Tongue (tissue), 2 donors: ENCODE data around the gene PCDHA4. TPM values are rescaled to one million over a fixed set of nuclear protein-coding genes. Genes with fewer than 3 reads are reported as not detected.
"Not testable (repeated sequence)": the region's sequence is repeated elsewhere in the genome, so short reads cannot be mapped to it uniquely, and the experiment has no call there.

Source experiments
- DNase-seq: peaks from one replicate; pipeline ENCODE4 v3.0.0-alpha.2; 2015
- total RNA-seq: library from RNA; depleted of rRNA; stranded (reverse); fragments of >200 nt; gene quantifications from one replicate; pipeline ENCODE4 v1.2.3, GENCODE V29; 2014

Gene PCDHA4
- total RNA-seq, result 1.4 TPM

- peak; percentile 20 for DNase-seq
These were observed at the start of gene PCDHA4 for GRCh38 chr5:140806834-140807775. TSS of gene PCDHA4 (plus strand) at chr5:140807068.

DNA sequence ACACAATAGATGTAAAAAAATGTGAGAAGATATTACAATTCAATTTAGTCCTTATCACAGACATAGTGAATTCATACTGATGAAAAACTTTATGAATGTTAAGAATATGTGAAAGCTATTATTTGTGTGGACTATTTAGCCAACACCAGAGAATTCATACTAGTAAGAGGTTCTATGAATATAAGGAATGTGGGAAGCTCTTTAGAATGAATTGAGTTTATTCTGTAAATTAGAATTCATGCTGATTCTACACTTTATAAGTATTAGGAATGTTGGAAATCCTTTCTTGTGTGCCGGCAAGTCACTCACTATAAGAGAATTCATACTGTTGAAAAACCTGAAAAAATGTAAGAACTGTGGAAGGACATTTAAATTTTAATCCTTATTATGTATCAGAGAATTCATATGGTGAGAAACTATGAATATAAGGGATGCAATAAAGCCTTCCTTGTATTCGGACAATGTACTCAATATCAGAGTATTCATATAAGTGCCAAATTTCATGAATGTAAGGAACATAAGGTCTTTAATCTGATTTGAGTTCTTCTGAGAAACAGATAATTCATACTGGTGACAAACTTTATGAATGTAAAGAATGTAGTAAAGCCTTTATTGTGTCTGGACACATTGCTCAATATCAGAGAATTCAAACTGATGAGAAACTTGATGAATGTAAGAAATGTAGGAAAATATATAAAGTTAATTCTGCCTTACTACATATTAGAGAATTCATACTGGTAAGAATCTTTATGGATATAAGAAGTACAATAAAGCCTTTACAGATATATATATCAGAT lies 42.5 kb upstream of the PCDHA4 start:
- DNase-seq, result no peak

- DNase-seq, result no peak
These were observed 39.4 kb upstream of the PCDHA4 start for GRCh38 chr5:140767444-140767843.

- no peak for DNase-seq
These were observed 26.4 kb upstream of the PCDHA4 start for GRCh38 chr5:140780512-140780911.

DNA sequence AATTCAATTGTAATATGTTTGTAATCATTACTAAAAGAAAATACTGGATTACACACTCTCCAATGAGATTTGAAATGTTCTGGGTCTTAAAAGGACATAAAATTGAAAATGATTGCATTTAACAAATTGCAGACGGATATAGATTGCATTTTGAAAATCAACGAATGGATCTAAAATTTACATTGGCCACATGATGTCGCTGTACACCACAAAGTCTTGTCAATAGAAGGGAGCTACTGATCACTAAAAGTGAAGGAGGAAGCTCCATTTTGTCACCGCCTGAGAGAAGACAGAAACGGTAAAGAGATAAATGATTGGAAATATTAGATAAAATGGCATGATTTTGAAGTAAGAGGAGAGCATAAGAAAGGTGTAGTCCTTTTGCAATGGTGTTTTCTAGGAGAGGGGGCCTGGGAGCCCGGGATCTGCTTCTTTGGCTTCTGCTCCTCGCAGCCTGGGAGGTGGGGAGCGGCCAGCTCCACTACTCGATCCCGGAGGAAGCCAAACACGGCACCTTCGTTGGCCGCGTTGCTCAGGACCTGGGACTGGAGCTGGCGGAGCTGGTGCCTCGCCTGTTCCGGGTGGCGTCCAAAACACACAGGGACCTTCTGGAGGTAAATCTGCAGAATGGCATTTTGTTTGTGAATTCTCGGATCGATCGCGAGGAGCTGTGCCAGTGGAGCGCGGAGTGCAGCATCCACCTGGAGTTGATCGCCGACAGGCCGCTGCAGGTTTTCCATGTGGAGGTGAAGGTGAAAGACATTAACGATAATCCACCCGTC lies 20.8 kb upstream of the PCDHA4 start, which contains the start of gene PCDHA1:
TSS of gene PCDHA1 (plus strand) at position 236 of the 782 bp plus-strand sequence.
- DNase-seq, result no peak

GRCh38 chr5:140787422-140787821 lies 19.4 kb upstream of the PCDHA4 start:
- not testable (repeated sequence) for DNase-seq

GRCh38 chr5:140787849-140788504 lies 18.9 kb upstream of the PCDHA4 start:
- DNase-seq, result not testable (repeated sequence)

DNA sequence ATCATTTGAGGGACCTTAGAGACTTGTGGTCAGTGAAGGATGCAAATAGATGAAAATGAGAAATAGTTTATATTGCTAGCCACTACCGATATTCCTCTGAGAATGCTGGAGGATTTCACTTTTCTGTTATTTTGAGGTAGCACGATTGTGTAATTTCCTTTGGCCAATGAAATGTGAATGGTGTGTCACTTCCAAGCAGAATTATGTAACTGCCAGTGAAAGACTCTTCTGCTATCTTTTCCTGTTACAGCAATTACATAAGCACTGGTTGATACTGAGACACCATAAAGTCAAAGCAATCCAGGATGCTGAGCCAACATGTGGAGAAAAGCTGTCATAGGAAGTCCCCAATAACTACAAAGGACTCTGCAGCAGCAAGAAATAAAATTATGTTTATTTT lies 15.8 kb upstream of the PCDHA4 start:
- no peak for DNase-seq

DNA sequence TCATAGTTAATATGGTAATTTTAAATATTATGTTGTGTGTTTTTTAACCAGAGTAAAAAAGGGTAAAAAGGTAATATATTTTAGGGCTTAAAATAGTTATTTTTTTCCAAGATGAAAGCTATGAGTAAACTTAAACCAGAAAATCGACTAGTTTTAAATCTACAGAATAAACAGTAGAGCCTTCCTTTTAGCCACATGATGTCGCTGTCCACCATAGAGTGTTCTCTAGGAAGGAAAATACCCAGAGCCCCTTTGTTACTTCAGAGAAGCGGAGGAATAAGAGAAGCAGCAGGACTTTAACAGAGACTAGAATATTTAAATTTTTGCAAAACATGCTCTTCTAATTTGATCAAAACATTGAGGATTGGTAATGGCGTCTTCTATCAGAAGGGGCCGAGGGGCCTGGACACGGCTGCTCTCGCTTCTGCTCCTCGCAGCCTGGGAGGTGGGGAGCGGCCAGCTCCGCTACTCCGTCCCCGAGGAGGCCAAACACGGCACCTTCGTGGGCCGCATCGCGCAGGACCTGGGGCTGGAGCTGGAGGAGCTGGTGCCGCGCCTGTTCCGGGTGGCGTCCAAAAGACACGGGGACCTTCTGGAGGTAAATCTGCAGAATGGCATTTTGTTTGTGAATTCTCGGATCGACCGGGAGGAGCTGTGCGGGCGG lies 12.1 kb upstream of the PCDHA4 start, which contains the start of gene PCDHA2:
TSS of gene PCDHA2 (plus strand) at position 258 of the 664 bp plus-strand sequence.
- peak; percentile 1 for DNase-seq

GRCh38 chr5:140795259-140795641 lies 11.6 kb upstream of the PCDHA4 start:
- DNase-seq, result no peak

DNA sequence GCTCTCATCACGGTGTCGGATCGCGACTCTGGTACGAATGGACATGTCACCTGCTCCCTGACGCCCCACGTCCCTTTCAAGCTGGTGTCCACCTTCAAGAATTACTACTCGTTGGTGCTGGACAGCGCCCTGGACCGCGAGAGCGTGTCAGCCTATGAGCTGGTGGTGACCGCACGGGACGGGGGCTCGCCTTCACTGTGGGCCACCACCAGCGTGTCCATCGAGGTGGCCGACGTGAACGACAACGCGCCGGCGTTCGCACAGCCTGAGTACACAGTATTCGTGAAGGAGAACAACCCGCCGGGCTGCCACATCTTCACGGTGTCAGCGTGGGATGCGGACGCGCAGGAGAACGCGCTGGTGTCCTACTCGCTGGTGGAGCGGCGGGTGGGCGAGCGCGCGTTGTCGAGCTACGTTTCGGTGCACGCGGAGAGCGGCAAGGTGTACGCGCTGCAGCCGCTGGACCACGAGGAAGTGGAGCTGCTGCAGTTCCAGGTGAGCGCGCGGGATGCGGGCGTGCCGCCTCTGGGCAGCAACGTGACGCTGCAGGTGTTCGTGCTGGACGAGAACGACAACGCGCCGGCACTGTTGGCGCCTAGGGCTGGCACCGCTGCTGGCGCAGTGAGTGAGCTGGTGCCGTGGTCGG lies 10.7 kb upstream of the PCDHA4 start:
- DNase-seq, result not testable (repeated sequence)

GRCh38 chr5:140796718-140797095 lies 10.2 kb upstream of the PCDHA4 start:
- DNase-seq, result no peak

DNA sequence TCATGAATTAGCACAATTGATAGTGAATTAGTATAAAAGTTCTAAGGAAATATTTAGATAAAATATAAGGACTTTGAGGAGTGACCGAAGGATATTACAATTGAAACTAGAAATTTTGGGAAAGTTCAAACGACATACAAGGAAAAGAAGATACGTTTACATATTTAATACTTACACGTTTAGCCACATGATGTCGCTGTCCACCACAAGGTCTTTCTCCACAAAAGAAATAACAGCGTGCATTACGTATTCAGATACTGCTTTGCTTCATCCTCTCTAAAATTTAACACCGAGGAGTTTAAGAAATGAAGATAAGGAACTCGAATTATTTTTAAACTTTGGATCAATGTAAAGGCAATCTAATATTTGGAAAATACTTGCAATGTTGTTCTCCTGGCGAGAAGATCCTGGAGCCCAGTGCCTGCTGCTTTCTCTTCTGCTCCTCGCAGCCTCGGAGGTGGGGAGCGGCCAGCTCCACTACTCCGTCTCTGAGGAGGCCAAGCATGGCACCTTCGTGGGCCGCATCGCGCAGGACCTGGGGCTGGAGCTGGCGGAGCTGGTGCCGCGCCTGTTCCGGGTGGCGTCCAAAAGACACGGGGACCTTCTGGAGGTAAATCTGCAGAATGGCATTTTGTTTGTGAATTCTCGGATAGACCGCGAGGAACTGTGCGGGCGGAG lies 5.9 kb upstream of the PCDHA4 start, which contains the start of gene PCDHA3:
TSS of gene PCDHA3 (plus strand) at position 242 of the 678 bp plus-strand sequence.
- DNase-seq, result peak; percentile 18

DNA sequence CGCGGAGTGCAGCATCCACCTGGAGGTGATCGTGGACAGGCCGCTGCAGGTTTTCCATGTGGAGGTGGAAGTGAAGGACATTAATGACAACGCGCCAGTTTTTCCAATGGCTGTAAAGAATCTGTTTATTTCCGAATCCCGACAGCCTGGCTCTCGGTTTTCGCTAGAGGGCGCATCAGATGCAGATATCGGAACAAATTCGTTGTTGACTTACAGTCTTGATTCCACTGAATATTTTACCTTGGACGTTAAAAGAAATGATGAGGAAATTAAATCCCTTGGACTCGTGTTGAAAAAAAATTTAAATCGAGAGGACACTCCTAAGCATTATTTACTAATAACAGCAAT lies 5.4 kb upstream of the PCDHA4 start:
- no peak for DNase-seq

- not testable (repeated sequence) for DNase-seq
These were observed 4.5 kb upstream of the PCDHA4 start for GRCh38 chr5:140802381-140802780.

- no peak for DNase-seq
These were observed 4.0 kb upstream of the PCDHA4 start for GRCh38 chr5:140802781-140803271.

GRCh38 chr5:140808241-140808888 lies 1.5 kb downstream of the PCDHA4 start:
- not testable (repeated sequence) for DNase-seq

DNA sequence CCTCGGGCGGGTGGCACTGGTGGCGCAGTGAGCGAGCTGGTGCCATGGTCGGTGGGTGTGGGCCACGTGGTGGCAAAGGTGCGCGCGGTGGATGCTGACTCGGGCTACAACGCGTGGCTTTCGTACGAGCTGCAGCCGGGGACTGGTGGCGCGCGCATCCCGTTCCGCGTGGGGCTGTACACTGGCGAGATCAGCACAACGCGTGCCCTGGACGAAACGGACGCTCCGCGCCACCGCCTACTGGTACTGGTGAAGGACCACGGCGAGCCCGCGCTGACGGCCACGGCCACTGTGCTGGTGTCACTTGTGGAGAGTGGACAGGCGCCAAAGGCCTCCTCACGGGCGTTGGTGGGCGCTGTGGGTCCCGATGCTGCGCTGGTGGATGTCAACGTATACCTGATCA lies 2.0 kb downstream of the PCDHA4 start:
- no peak for DNase-seq
